NCI-H1694 treated with DMSO at 0.1 percent for 48 hours (cell line): ENCODE data around the gene SGMS1.
"Not testable (repeated sequence)": the region's sequence is repeated elsewhere in the genome, so short reads cannot be mapped to it uniquely, and the experiment has no call there.

ENCODE experiments used
- DNase-seq: peaks from one replicate; lab custom pipeline; 2025; lab: John Stamatoyannopoulos, UW

The SGMS1 gene

DNA sequence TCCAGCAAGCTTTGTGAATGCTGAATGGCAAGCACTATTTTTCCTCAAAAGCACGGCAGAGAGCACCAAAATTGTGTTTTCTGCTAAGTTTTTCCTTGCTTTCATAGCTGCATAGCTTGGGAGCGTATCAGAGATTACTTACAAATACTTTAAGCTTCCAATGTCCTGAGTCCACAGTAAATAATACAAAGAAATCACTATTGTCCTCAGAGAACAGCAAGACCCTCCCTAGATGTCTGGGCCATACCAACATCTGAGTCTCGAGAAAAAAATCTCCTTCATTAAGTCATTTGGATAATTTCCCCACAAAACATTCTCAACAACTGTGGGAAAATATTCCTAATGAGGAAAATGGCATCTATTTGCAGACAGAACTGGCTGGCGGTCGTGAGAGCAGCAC, 41.7 kb downstream of the SGMS1 start:
- no peak for DNase-seq

DNA sequence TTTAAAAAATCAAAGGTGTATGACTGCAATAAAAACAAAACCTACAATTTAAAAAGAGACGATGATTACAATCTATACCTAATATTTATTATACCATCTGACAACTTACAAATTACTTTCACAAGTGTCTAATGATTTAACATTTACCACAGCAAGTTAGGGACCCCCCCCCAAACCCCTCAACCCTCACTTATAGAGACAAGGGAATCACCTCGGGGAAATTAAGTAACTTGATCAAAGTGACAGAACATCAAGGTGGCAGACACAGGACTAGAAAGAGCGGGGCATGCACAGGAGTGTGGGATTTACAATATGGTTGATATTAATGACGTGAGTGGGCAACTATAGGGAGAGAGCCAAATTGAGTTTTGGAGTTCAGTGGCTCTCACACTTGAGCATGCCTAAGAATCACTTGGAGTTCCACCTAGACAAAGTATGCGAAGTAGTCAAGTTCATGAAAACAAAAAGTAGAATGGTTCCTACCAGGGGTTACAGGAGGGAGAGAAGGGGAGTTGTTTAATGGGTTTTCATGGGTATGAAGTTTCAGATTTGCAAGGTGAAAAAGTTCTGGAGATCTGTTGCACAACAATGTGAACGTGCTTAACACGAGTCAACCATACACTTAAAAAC, 43.4 kb downstream of the SGMS1 start:
- no peak for DNase-seq

DNA sequence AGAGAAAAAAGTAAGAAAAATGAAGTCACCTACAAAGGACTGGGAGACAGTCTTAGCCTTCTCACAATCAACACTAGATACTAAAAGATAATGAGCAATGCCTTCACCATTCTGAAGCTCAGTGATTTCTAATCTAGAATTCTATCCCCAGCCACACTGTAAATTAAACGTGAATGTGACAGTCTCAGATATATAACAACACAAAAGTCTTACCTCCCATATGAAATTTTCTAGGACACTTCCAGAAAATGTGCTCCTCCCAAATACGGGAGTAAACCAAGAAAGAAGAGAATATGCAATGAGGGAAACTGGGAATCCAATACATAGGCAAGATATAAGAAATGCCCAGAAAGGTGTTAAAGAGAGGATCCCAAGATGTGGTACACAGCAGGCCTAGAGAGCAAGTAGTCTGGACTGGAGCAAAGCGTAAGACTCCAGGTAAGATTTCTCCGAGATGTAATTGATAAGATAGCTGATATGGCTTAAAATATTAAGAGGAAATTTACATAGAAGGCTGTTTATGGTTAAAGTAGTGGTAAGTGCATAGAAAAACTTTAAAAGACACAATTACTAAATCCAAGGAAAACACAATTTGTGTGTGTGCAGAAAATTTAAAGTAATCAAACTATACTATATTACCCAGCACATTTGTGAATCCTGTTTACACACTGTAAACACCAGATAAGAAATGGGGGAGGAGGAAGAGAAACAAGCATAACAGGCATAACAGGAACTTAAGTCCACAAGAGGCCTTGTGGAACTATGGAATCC, 44.1 kb downstream of the SGMS1 start:
- DNase-seq = no peak

- DNase-seq = no peak
Observed at GRCh38 chr10:50578949-50579348, 44.8 kb downstream of the SGMS1 start.

DNA sequence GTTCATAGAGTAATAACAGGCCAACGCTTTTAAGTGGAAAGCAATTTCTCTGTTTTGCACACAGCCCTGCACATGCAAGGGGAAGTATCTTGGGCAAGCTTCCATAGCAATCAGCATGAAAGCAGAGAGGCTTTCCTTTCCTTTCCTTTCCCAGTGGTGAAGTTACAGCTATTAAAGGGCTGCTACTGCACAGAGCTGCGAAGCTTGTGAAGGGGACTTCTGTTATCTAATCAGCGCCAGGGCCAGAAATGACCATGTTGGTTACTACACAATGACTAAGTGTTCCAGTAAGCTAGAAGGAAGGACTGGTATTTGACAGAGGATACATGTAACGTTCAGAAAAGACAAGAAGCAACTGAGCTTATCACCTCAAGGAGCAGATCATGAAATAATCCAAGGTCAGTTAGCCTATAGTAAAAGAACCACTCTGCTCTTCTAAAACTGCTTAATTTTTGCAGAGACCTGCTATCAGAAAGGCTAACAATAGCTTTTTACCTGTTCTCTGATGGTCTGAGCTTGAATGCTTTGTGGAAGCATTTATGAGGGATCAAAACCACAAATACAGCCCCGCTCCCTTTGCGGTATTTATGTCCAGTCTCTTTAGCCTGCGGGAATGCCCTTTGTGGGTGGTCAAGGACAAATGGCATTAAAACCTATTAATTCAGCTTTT, 45.9 kb downstream of the SGMS1 start:
- no peak for DNase-seq

DNA sequence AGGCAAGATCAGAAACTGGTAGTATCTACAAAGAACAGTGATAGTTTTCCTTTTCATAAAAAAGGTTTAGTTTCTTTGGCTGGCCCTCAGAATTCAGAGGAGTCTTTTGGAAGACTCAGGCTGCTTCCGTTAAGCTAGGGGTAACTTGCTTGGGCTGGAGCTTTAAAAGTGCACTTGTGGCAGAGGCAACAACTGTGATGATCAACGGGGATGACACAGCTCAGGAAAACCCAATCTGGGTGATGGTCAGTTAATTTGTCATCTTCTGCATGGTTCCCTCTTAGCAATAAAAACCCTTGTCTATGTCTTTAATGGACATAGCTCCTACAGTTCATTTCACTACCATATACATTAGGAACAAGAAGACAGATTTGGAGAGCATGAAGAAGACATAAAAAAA, 46.7 kb downstream of the SGMS1 start:
- no peak for DNase-seq

DNA sequence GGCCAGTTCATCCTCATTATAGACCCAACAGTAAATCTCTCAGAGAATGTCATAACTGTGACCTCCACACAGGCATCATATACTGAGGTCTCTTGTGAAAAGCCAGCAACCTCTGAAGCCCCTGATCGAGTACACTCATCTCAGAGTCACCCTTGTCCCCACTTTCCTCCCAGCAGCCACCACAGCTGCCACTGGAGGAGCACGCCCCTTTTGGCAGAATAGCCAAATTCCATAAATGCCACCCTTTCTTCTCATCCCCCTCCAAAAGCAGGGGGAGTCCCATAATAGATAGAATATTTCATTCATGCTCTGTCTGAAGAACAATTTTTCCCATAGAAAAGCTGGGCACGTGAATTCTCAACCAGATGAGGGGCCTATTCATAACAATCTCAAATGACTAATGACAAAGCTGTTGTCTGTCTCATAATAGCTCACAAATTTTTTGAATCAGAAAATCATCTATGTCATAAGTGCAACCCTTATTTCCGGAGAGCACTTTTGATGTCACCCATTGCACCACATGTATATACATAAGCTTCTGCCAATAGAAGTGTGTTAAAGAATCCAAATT, 47.4 kb downstream of the SGMS1 start:
- DNase-seq = no peak

GRCh38 chr10:50575477-50576244, 48.1 kb downstream of the SGMS1 start:
- no peak for DNase-seq

DNA sequence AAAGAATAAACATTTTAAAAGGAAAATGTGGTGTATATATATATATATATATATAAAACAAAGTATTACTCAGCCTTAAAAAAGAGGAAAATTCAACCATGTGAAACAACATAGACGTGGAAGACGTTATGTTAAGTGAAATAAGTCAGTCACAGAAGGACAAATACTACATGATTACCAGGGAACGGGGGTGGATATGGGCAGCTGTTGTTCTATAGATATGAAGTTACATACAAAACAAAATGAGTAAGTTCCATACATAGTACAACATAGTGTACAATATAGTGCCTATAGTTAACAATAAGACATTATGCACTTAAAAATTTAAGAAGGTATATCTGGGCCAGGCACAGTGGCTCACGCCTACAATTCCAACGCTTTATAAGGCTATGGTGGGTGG, 48.8 kb downstream of the SGMS1 start:
- DNase-seq = no peak

GRCh38 chr10:50574305-50574704, 49.5 kb downstream of the SGMS1 start:
- DNase-seq = no peak

DNA sequence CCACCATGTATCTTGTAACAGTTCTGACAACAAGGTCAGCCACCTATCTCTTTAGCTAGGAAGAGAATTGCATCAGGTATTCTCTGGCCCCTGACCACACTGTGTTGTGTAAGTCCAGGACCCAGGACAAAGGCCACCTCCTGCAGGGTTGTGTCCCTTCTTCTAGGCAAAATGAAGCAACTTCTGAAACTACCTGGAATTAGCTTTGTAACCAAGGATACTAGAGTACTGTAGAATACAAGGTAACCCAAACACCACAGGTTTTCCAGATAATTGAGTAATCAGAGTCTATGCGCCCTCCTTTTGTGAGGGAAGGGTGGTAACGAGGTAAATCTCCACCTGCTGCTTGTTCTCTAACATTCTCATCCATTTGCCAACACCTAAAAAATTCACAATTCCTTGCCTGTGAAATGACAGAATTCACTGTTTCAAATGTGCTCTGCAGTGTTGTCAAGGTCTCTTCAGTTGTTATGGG, 51.7 kb downstream of the SGMS1 start:
- DNase-seq = no peak

DNA sequence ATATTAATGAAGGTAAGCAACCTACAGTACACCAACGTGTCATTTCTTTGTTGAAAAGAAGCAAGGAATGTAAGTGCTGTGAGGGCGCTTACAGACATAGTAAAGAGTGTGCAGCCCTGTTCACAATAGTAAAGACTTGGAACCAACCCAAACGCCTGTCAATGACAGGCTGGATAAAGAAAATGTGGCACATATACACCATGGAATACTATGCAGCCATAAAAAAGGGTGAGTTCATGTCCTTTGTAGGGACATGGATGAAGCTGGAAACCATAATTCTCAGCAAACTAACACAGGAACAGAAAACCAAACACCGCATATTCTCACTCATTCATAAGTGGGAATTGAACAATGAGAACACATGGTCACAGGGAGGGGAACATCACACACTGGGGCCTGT, 55.0 kb downstream of the SGMS1 start:
- not testable (repeated sequence) for DNase-seq

GRCh38 chr10:50567384-50567783, 56.4 kb downstream of the SGMS1 start:
- peak; percentile 43 for DNase-seq

DNA sequence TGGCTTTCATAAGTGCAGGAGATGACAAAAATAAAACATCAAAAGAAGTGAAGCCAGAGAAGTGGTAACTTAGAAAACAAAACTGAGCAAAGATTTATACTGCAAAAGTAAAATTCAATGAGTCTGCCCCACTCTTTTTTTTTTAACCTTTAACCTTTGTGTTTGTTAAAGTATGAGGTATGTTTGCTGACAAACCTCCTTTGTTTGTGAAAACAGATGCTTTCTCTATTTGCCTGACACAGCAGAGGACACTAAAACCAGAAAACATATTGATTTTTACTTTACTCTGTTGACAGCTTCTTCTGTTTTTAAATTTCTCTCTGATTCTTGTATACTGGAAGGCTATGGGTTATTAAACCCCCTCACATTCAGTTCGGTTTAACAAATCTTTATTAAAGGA, 57.6 kb downstream of the SGMS1 start:
- DNase-seq = no peak

GRCh38 chr10:50565301-50566083, 58.3 kb downstream of the SGMS1 start:
- DNase-seq = no peak

GRCh38 chr10:50563906-50564305, 59.9 kb downstream of the SGMS1 start:
- DNase-seq = no peak

GRCh38 chr10:50561816-50562215, 61.9 kb downstream of the SGMS1 start:
- no peak for DNase-seq

DNA sequence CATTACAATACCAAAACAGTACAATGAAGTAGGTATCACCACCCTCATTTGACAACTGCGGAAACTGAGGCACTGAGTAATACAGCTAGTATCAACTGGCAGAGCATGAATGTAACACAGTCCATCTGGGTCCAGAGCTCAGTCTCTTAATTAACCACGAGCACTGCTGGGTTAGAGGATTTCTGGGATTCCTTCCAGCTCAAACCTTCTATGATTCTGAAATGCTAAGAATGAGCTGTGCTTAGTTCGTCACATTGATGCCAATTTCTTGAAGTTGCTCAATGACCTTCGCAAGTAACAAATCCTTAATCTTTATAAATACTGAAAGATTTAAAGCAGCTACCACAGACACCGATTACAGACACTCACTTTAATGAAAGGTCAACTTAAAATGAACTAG, 62.5 kb downstream of the SGMS1 start:
- no peak for DNase-seq

DNA sequence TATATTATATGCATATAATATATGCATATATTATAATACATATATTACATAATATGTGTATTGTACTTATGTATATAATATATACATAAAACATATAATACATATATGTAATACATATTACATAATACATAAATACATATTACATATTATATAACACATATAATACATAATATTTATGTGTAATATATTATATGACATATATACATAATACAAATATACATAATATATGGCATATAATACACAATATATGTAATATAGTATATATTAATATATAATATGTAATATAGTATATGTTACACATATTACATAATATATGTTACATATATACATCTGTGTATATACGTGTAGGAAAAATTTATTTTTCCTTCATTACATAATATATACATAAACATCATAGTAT, 63.4 kb downstream of the SGMS1 start:
- no peak for DNase-seq

DNA sequence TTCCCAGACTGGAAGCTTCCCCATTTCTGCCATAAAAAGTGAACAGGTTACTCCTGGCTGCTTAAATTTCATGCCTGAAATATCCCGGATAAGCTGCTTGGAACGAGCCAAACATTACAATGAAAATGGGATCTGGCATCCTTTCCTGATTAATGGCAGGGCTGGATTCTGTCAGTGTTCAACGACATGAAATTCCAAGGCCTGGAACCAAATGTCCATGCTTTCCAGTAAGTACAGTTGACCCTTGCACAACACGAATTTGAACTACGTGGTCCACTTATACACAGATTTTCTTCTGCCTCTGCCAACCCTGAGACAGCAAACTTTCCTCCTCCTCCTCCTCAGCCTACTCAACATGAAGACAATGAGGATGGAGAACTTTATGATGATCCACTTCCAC, 65.4 kb downstream of the SGMS1 start:
- DNase-seq = no peak

GRCh38 chr10:50557130-50557682, 66.5 kb downstream of the SGMS1 start:
- DNase-seq = no peak
